BE2C (cell line): ENCODE results near the gene PEF1.

Experiments used
- DNase-seq: peaks from one replicate; pipeline ENCODE4 v3.0.0-alpha.2; 2020
- H3K27me3 ChIP-seq: fragments of 250-450 bp; sonication (Bioruptor Pico); 2 replicates; pipeline ENCODE4 v1.5.1; 2020; ENCODE audit warnings: mild to moderate bottlenecking
- H3K36me3 ChIP-seq: fragments of 250-450 bp; sonication (Bioruptor Pico); 2 replicates; pipeline ENCODE4 v1.5.1; 2020; ENCODE audit warnings: mild to moderate bottlenecking
- H3K4me1 ChIP-seq: fragments of 250-450 bp; sonication (Bioruptor Pico); 2 replicates; pipeline ENCODE4 v1.5.1; 2020
- H3K4me3 ChIP-seq: 2 replicates; pipeline ENCODE4 v1.5.1; 2011; ENCODE audit warnings: low read depth, low read length
- H3K9me3 ChIP-seq: fragments of 250-450 bp; sonication (Bioruptor Pico); 2 replicates; pipeline ENCODE4 v1.5.1; 2020
- CTCF ChIP-seq: IDR thresholded peaks from 2 replicates; pipeline ENCODE4 v1.5.1; 2012; ENCODE audit warnings: mild to moderate bottlenecking, low read depth, low read length

Gene PEF1

GRCh38 chr1:31627930-31628559, 16.6 kb downstream of the PEF1 start:
- no peak overlapping the region for H3K4me3 ChIP-seq
- H3K4me1 ChIP-seq, result peaks cover 31% of the 10 kb centered on the region
- no peak for TF ChIP-seq CTCF
- H3K36me3 ChIP-seq, result peaks cover 8% of the 10 kb centered on the region
- DNase-seq, result peak; percentile 79
- no peaks in the 10 kb centered on the region for H3K9me3 ChIP-seq
- no peaks in the 10 kb centered on the region for H3K27me3 ChIP-seq

- DNase-seq, result peak; percentile 68
- Histone ChIP-seq H3K4me1 (peaks cover 31% of the 10 kb centered on the region), H3K4me3 (no peak overlapping the region), H3K9me3 (no peaks in the 10 kb centered on the region), H3K36me3 (peaks cover 5% of the 10 kb centered on the region), H3K27me3 (no peaks in the 10 kb centered on the region)
- no peak for TF ChIP-seq CTCF
Observed at GRCh38 chr1:31627301-31627929, 17.3 kb downstream of the PEF1 start.

GRCh38 chr1:31626223-31627207, 18.2 kb downstream of the PEF1 start:
- peak; percentile 52 for DNase-seq
- Histone ChIP-seq H3K4me1 (peaks cover 31% of the 10 kb centered on the region), H3K27me3 (no peaks in the 10 kb centered on the region), H3K4me3 (no peak overlapping the region; the same call in 1 of the 2 replicates), H3K36me3 (peaks cover 4% of the 10 kb centered on the region), H3K9me3 (no peaks in the 10 kb centered on the region)
- no peak for TF ChIP-seq CTCF

- TF ChIP-seq CTCF, result no peak
- Histone ChIP-seq H3K4me1 (peaks cover 31% of the 10 kb centered on the region), H3K27me3 (no peaks in the 10 kb centered on the region), H3K9me3 (no peaks in the 10 kb centered on the region), H3K4me3 (no peak overlapping the region), H3K36me3 (peaks cover 2% of the 10 kb centered on the region)
- no peak for DNase-seq
Observed at GRCh38 chr1:31625561-31626222, 19.0 kb downstream of the PEF1 start.

GRCh38 chr1:31624731-31625514, 19.8 kb downstream of the PEF1 start:
- H3K9me3 ChIP-seq, result no peaks in the 10 kb centered on the region
- TF ChIP-seq CTCF, result no peak
- no peak overlapping the region for H3K4me3 ChIP-seq
- DNase-seq, result no peak
- H3K27me3 ChIP-seq, result no peaks in the 10 kb centered on the region
- H3K36me3 ChIP-seq, result no peaks in the 10 kb centered on the region; the same call in 1 of the 2 replicates
- H3K4me1 ChIP-seq, result peaks cover 27% of the 10 kb centered on the region
